EH (cell line): ENCODE measurements around the gene CABCOCO1.
A peak's percentile ranks its signal among the peaks of the same experiment; 100 is the strongest.

Experiments used
- DNase-seq: peaks from one replicate; pipeline ENCODE4 v3.0.0-alpha.2; 2015; ENCODE audit warnings: low read depth

CABCOCO1 gene, protein sequence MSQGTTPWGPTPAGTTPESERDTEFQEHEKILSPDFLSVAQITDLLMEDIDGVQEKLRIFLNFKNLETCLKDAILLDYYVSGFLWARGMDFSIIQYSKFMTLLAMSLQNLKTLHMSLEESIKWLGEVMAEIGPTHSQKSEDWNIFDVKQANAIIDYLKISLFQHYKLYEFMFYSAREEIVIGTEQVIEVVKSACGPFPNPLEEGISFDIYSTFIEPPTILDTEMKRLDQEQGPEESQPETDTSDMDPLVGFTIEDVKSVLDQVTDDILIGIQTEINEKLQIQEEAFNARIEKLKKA

DNA sequence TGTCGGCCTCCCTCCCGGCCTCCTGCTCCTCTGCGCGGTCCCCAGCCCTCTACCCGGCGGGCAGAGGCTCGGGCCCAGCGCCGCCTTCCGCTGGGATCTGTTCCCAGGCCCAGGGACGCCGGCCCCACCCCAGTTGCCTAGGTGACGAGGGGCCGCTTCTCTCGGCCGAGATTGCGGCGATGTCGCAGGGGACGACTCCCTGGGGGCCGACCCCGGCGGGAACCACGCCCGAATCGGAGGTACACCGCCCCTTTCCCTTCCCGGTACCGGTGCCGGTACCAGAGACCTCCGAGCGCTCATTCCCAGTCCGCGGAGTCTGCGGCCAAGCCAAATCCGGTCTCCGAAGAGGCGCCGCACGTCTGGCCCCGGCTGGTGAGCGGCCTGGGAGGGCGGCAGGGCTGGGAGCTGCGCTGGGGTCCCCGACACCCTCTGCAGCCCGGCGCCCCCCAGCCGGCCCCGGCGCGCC, at the start of gene CABCOCO1:
CABCOCO1 (plus strand) TSS at position 136 of the 466 bp plus-strand sequence; CDS start at position 180, 44 bp downstream.
- DNase-seq = peak; percentile 73

DNA sequence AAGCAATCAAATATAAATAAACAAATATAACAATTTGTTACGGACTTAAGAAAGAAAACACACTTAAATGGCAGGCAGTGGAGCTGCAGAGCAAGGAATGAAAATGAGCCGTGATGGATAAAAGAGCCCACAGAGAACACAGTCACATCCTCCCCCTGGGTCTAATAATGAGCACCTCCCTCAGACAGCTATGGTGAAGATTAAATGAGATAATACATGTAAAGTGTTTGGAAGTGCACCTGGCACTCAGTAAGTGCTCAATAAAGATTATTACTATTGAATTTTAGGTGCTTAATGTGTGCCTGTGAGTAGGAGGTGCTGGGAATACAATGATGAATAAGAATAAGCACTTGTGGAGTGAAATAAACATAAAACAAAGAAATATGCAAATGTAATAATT, 49.1 kb upstream of the CABCOCO1 start:
- no peak for DNase-seq

DNA sequence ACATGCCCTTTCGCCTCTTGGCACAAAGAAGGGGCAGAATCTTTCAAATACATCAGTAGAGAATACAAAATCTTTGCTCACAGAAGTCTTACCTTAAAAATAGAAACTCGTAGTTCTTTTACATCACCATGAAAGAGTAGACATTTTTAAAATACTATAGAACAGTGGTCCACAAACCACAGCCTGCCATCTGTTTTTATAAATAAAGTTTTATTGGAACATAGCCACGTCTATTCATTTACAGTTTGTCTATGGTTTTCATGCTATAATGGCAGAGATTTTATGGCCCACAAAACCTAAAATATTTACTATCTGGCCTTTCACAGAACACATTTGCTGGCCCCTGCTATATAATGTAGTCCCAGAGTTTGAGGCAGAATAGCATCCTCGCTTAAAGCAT, 46.1 kb upstream of the CABCOCO1 start:
- DNase-seq = no peak

DNA sequence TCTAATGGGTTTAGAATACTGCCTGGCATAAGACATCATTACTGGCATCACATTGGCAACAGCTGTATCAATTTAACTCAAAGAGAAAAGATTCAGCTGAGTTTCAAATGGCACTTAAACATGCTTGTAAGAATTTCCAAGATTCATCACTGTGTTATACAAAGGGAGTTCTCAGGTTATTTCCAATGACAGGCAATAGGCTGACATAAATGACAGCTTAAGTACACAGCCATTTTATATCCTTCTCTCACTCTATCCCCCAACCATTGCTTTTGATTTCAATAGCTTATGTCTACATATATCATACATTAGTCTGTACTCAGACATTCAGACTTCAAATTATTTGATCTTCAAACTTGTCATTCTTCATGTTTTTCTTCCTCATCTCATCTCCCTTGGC, 45.5 kb upstream of the CABCOCO1 start:
- no peak for DNase-seq

DNA sequence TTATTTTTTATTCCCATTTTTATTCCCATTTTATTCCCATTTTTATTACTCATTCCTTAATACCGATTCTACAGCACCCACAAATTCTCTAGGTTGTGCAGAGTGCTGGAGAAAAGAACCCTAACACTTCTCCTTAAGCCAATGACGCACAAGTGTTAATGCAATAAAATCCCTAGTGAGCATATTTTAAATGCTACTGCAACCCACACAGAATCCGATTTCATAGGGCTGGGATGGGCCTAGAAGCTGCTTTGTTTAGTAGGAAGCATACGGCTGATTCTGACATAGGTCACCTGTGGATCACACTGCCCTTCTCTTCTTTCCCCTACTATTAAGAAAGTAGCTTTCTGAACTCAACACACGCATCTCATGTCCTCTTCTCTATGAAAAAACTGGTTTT, 45.1 kb upstream of the CABCOCO1 start:
- DNase-seq = no peak

DNA sequence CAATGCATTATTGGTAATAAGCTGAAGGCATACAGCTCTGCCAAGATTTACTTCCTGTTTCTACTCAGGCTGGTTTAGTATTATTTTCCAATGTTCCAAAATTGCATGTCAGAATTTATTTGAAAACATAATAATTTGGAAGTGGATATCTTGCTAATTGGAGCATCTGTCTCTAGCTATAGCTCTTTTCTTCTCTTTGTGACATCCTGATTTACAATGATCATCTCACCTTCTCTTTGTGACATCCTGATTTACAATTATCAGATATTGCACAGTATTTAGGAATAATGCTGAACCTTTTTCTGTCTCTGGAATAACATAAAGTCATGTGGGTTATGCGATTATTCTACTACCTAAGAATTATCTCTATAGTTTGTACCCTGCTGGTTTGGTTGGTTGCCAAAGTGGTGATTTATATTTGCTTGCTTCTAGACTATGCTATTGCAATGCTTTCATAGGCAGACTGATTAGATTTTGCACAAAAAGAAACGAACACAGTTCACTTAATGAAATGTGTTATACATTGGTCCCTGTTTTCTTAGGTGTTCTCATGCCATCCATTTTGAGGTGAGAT, 44.3 kb upstream of the CABCOCO1 start:
- DNase-seq = no peak

DNA sequence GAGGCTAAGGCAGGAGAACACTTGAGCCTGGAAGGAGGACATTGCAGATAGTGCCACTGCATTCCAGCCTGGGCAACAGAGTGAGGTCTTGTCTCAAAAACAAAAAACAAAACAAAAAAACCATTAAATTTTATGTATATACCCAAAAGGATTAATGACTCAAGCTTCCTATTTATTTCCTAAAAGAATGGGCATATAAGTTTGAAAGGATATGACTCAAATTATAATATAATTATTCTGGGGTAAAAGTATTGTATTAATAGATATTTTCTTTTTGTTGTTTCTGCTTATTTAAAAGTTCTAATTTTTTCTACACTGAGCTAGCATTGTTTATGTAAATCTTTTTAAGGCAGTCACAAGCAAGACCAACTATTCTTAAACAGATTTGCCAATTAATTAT, 42.2 kb upstream of the CABCOCO1 start:
- no peak for DNase-seq

DNA sequence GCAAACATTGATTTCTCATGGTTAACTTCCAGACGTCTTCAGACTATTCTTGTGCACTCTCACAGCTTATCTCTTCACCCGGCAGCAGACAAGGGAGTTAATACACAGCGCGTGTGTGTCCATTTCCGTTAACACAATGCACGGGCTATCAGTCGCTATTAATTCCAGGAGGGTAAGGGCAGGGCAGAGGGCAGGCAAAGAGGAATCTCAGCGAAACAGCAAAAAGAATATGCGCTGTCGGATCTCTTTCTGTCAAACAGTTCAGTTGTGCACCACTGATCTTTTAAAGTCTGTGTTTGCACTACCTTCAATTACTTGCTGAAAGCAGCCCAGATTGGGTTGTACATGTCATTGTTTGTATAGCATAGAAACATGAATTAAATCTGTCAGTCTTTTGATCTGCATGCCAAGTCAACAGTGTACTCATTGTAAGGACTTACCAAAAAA, 41.1 kb upstream of the CABCOCO1 start:
- DNase-seq = no peak

DNA sequence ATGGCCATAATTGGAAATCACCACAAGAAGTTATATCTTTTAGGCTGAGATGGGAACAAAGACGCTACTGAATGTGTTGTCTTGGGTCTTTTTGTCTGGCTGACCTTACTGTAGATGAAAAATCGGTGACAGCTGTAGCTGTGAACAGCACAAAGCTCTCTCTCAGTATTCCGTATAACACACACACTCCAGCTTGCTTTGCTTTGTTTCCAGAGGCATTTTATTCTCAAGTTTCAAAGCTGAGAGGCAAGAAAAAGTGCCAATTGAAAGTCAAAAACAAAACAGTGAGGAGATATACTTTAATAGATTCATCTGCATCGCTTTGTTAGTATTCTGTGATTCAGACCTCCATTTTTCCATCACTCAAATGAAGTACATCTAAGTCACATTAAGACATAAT, 39.6 kb upstream of the CABCOCO1 start:
- no peak for DNase-seq

DNA sequence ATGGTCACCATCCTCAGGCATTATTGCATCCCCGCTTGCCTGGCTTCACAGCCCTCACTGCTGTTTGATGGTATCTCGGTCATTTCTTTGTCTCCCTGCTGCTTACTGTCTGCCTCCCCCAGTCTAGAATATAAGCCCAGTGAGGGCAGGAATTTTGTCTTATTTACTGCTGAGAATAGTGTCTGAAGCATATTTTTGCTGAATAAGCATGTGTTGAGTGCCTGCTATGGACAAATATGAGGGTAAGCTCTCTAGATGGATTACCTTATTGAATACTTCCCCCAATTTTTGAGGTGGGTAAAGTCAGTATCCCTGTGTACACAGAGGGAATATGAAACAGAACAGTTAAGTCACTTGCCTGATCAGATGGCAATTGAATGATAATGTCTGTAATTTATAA, 36.5 kb upstream of the CABCOCO1 start:
- DNase-seq = no peak

DNA sequence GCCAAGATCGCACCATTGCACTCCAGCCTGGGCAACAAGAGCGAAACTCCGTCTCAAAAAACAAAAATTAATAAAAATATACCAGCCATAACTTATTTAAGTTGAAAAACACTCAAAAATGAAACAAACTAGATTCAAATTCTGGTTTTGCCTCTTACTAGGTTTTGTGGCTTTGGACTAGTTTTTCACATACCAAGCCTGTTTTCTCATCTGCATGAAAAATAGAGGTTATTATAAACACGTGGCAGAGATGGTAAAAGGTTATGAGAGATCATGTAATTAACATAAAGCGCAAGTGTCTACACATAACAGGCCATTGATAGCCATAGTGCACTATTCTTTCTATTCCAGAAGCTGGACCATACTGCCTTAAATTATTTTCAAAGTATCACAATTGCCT, 35.5 kb upstream of the CABCOCO1 start:
- peak; percentile 68 for DNase-seq

DNA sequence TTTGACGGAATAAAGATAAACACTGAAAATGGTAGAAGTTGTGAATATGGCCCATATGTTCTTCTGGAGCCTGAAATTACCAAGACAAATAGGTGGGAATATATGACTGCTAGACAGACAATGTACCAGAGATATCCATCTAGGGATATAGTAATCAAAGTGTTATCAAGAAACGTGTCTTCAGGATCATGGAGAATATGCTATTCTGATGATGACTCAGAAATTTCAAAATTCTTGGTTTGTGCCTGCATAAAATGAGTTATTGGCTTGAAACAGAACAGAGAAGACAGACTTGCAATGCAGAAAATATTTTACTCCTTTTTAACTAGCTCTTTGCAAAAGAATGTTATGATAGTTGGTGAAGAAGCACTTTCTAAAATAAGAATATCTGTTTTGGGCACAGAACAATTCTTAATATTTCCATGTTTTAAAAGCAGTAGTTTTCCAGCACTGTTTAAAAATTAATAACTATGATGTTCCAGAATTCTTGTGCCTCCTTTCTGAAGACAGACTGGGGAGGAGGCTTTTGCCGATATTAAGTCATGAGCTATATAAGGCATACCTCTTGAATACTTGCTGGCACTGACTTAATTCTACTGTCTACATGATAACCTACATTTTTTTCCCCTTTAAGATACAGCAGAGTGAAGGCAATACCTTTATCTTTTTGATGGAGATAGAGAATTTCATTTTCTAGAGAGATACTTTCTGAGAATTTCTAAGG, 34.4 kb upstream of the CABCOCO1 start:
- peak; percentile 91 for DNase-seq

DNA sequence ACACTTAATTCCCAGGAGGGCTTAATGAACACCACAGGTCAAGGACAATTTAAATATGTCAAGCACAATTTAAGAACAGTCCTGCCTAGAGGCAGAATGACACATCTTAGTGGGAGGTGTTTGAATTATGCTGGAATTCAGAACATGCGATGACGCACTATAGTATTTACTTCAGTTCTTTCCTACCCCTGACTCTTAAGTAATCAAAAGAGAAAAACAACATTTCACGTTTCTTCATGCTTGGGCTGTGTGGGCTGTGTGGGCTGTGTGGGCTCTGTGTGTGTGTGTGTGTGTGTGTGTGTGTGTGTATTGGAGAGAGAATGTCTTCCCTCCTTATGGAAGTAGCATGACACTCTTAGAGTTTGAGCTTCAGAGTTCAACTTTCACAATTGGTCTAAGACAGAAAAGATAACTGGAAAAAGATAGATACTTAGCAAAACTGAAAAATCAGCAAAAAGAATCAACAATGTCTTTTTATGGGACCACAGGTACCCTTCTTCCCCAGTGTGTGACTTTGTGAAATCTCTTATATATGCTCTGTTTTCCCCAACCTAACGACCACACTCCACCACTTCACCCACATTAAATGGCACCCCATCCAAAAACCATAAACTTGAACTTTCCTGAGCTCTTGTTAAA, 33.7 kb upstream of the CABCOCO1 start:
- DNase-seq = peak; percentile 97

DNA sequence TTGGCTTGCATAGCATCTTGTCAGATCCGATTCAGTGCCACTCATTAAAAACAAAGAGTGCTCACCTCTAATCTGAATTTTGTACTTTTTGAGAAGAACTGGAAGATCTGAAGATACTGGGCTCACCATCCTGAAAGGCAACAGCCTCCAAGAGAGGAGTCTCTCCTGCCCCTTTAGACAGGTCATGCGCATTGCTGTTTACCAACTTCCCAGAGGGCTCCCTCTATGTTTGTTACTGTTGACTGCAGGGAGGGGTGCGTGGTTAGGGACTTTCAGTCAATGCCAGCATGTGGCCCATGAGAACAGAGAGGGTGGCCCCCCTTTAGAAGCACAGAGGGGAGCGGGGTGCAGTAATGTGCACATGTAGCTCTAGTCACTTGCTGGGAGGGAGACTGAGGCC, 33.2 kb upstream of the CABCOCO1 start:
- DNase-seq = no peak

DNA sequence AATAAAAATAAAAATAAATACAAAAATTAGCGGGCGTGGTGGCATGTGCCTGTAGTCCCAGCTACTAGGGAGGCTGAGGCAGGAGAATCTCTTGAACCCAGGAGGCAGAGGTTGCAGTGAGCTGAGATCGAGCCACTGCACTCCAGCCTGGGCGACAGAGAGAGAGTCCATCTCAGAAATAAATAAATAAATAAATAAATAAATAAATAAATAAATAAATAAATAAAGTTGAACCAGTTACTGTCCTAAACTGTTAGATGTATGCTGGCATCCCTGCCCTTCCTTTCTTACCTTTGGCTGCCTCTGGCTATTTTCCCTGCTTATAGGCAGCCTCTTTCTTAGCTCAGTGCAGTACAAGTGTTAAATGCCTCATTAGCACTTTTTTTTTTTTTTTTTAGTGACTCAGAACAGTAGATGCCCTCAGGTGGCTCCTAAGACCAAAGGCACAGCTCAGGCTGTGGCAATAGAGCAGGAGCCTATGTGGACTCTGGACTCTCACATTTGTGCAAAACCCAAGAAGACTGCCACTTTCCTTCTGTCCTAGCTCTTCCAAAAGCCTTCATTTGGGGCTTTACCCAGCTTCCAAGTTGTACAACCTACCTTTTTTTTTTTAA, 30.6 kb upstream of the CABCOCO1 start:
- DNase-seq = no peak

DNA sequence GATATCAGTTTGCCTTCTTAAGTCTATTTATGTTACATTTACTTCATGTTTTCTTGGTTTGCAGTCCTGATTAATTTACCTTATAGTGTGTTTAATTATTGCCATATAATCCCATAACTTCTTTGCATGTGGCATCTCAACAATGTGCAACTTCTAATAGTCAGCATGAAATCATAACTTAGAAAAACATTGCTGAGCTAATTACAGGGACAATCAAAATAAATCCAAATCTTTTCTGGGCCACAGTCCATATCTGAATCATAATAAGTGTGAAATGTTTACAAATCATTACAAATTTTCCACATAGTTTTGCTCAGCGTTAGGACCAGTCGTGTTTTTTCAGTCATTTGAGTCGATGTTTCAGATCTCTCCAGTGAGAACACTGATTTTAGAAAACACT, 29.1 kb upstream of the CABCOCO1 start:
- DNase-seq = peak; percentile 90

DNA sequence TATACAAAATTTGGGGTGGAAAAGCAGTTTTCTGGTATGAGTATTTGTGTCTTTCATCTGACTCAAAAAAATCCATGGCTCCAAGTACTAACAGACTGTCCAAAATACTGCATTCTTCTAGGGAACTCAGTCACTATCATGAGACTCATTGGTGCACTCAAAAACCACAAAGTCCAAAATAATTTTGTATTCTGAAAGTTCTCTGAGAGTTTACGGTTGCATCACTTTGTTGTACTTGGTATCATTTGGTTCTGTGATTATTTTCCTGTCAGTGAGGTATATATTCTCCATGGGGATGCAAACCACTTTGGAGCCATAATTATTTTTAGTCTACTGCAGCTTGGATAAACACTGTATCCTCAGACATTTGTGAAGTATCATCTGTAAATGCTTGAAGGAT, 28.0 kb upstream of the CABCOCO1 start:
- peak; percentile 87 for DNase-seq

DNA sequence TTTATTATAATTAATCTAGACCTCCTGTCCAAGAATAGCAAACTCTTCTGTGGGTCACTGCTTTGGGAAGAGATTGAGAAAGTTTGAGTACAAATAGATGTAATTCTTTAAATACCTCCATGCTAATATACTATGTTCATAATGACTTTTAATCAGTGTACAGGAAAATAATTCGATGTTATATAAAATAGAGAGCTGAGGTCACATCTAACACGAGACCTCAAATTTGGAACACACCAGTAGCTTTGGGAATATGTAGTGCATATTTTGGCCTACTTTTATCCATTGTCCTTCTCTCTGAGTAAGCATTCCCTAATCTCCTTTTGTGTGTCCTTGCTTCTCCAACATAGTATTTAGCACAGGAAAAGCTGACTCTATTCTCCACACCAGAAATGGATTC, 27.3 kb upstream of the CABCOCO1 start:
- DNase-seq = peak; percentile 49

DNA sequence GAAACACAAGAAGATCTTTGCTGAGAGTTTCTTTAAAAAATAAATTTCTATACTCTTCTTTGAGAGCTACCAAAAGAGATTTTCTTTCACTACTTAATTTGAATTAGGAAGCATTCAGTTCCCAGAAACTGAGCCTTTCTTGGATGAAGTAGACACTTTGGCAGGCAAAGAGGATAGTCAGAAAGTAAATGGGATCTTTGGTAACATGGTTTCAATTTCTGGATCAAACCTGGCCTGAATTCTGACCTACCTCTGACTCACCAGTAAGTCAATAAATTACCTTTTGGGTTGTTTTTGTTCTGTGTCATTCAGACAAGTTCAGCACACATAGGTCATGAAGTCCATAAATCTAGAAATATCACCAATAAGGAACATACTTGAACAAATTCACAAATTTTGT, 26.8 kb upstream of the CABCOCO1 start:
- DNase-seq = peak; percentile 35

DNA sequence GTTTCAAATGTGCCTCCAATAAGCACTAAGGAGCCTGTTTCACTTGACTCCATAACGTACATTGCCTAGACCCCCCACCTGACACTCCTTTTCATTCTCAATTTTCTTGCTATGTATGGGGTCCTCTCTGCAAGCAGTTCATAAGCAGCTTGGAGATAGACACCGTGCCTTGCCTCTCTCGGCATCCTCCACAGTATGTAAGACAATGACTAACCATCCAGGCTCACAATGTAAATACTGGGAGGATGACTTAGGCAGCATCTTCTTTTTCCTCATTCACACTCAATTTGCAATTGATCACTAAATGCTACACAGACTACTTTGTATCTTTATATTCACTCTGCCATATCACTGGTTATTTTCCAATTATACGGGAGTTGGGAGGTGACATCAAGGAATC, 22.8 kb upstream of the CABCOCO1 start:
- DNase-seq = no peak

DNA sequence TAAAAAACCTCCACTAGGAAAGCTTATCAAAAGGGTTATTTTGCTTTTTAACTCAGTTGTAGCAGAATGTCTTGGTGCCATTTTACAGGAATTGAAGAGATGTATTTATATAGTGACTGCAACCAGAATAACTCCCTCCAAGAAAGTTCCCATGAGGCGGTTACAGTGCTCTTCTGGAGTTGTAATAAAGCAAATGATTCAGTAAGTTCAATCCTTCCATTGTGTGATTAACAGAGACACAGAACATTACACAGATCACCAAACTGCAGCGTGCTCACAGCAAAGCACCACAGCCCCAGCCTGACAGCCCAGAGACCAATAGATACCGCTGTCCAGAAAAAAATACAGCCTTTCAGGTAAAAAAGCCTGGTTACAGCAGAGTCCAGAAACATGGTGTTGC, 21.9 kb upstream of the CABCOCO1 start:
- DNase-seq = no peak

DNA sequence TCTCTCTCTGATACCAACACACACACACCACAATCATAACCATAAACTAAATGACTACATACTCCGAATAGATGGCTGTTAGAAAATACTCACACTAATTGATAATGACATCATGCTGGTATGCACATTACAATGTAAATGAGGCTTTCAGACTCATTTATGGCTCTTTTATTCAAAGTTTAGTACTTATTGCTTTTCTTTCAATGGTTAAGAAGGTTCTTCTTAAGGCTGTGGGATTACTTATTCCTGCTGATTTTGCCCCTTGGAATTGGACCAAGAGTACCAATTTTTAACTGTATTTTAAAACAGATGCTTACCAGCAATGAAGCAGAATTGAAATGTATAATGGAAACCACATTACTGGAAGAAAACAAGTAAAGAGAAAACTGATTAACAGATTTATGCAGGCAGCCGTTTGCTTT, 20.6 kb upstream of the CABCOCO1 start:
- DNase-seq = no peak
